ENCODE data around the gene DCPS. TPM values are rescaled to one million over a fixed set of nuclear protein-coding genes. Genes with fewer than 3 reads are reported as not detected.
A peak's percentile ranks its signal among the peaks of the same experiment; 100 is the strongest.

Gene DCPS
- total and polyA plus RNA-seq, 2 of the 4 experiments (the other 2 are of a cell fraction), result 19.7 to 34.8 TPM

DNA sequence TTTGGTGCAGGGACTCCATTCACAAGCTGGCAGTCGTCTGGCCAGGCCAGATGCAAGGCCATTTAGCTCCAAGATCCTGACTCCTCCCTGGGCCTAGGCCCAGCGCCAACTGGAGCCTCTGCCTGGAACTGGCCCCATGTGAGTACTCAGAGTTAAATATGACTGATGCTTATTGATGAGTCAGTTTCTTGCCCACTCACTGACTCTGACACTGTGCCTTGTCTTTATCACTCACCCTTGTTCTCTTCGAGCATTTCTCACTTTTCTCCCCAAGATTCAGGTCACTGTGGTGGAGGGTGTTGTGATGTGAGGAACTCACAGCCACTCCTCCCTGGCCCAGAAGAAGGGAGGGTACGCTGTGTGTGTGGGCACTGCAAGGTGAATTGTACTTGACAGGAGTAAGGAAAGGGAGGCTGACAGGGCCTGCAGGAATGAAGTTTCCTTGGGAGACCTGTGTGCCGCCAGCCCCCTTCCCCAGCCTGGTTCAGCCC is 28.4 kb downstream of the DCPS start:
- Histone ChIP-seq H2AK9ac (replicated peaks; ENCODE audit: low read depth, low read length, poor library complexity) (peak overlapping the region; percentile 68), H3K9me1 (ENCODE audit: insufficient read depth, low read length) (peaks cover 21% of the 10 kb centered on the region), H3K4ac (ENCODE audit: low read depth, low read length) (peak overlapping the region; percentile 47), H3K36me3 (ENCODE audit: control insufficient read depth, insufficient read depth, low read length) (no peaks in the 10 kb centered on the region), H2BK120ac (ENCODE audit: low read depth, low read length) (no peak overlapping the region), H3K27me3 (ENCODE audit: control insufficient read depth, insufficient read depth, low read length) (no peaks in the 10 kb centered on the region), H3K4me3 (ENCODE audit: insufficient read depth, low read depth, low read length) (no peak overlapping the region), H3K9me3 (ENCODE audit: control insufficient read depth, insufficient read depth, low read length) (no peaks in the 10 kb centered on the region), H2AFZ (replicated peaks; ENCODE audit: low read length, poor library complexity) (peak overlapping the region; percentile 67), H3K56ac (ENCODE audit: extremely low read depth, insufficient read depth, low read length) (no peak overlapping the region), H3K27ac (ENCODE audit: insufficient read depth, low read length) (no peak overlapping the region), H3K23ac (ENCODE audit: low read depth, low read length) (no peak overlapping the region; the same call in 1 of the 2 replicates), H3K14ac (replicated peaks; ENCODE audit: low read depth, low read length) (no peak overlapping the region), H2AK5ac (ENCODE audit: low read depth, low read length) (peak overlapping the region; percentile 77; the same call in 1 of the 2 replicates), H3K18ac (ENCODE audit: low read depth, low read length) (0 out of 2 replicates have a peak overlapping the region, but pooled peaks have one; percentile 22), H3K9ac (ENCODE audit: low read depth, low read length) (no peak overlapping the region), H2BK5ac (ENCODE audit: low read depth, low read length, poor library complexity, severe bottlenecking) (peak overlapping the region; percentile 16), H4K20me1 (ENCODE audit: insufficient read depth, low read length) (peaks cover 4% of the 10 kb centered on the region; the same call in 1 of the 2 replicates), H2BK15ac (ENCODE audit: low read depth, low read length) (peak overlapping the region; percentile 27; the same call in 1 of the 3 replicates), H4K5ac (ENCODE audit: low read depth, low read length) (no peak overlapping the region), H2BK20ac (ENCODE audit: low read depth, low read length) (no peak overlapping the region), H3K4me1 (ENCODE audit: control insufficient read depth, insufficient read depth, low read length) (peaks cover 11% of the 10 kb centered on the region), H4K8ac (ENCODE audit: low read depth in 2 of 2, low read length in 2 of 2) (no peak overlapping the region), H4K91ac (ENCODE audit: insufficient read depth, low read depth, low read length) (no peak overlapping the region), H3K4me2 (ENCODE audit: low read depth, low read length) (no peak overlapping the region), H3K79me1 (ENCODE audit: low read depth in 1 of 2, low read length in 2 of 2) (peaks cover 0 to 11% of the 10 kb centered on the region in 2 experiments; a peak in 2 of 4 replicates)
- intact Hi-C loops (cut with micrococcal nuclease) (no loop called here), dilution Hi-C loops (cut with HindIII; ENCODE audit: low sequenced_read_pairs, unreplicated experiment) (no loop called here), in situ Hi-C loops (cut with MboI; ENCODE audit: low sequenced_read_pairs) (no loop called here)
- DNase-seq, result peak; percentile 90
- POLR2A ChIA-PET (ENCODE audit: unreplicated experiment), result interaction anchor here (1.1 kb wide), 1 partner anchor 14 kb away, joined by 4 read pairs; no protein-coding TSS in a partner anchor
- WGBS, 2 experiments (ENCODE audit: extremely low coverage in 2 of 2, insufficient read length in 1 of 2), result 80% methylated on average over 1 of the region's 5 CpGs; no CpG with 5 or more reads in 1 of the 2 experiments
- BruUV-seq (replicated peaks), result no TSS peak
- CTCF ChIA-PET, result interaction anchor here (0.6 kb wide), 1 partner anchor 21 kb away, joined by 4 read pairs; no protein-coding TSS in a partner anchor
- TF ChIP-seq MAZ (IDR thresholded peaks at IDR 0.05; ENCODE audit: borderline replicate concordance, low read depth, low read length) (peak; percentile 33; the same call in 1 of the 2 replicates), FOS (IDR thresholded peaks at IDR 0.05; ENCODE audit: low read depth, low read length) (peak; percentile 78), BHLHE40 (IDR thresholded peaks at IDR 0.05; ENCODE audit: low read depth, low read length) (no peak), RFX5 (IDR thresholded peaks at IDR 0.05; ENCODE audit: low read depth, low read length) (no peak), MAFK (IDR thresholded peaks at IDR 0.05; ENCODE audit: low read depth, low read length) (peak; percentile 68), SMC3 (IDR thresholded peaks at IDR 0.05; ENCODE audit: low read depth, low read length) (no peak)
- ATAC-seq (ENCODE audit: low read depth), result peak; percentile 92

All from IMR-90 (cell line).